ENCODE data around the gene SKIDA1. TPM values are rescaled to one million over a fixed set of nuclear protein-coding genes. Genes with fewer than 3 reads are reported as not detected.

SKIDA1 gene
- total RNA-seq, 1 donor from 2014 or later: 127 TPM

- TF ChIP-seq CTCF (IDR thresholded peaks at IDR 0.05): no peak
- TF ChIP-seq EZH2 (IDR thresholded peaks at IDR 0.05): no peak
- no peak for TF ChIP-seq EZH2phosphoT487 (IDR thresholded peaks at IDR 0.05)
- Histone ChIP-seq H3K9me3 (ENCODE audit: low read depth) (no peaks in the 10 kb centered on the region), H3K4me3 (no peak overlapping the region), H3K4me1 (peaks cover 12% of the 10 kb centered on the region), H3K79me2 (ENCODE audit: low read depth) (peaks cover 20% of the 10 kb centered on the region), H3K4me2 (no peak overlapping the region), H3K27me3 (no peaks in the 10 kb centered on the region), H3K36me3 (no peaks in the 10 kb centered on the region), H2AFZ (replicated peaks) (no peak overlapping the region), H3K9ac (no peak overlapping the region), H4K20me1 (ENCODE audit: low read depth) (no peaks in the 10 kb centered on the region), H3F3A (ENCODE audit: low read depth) (peaks cover 24% of the 10 kb centered on the region), H3K27ac (no peak overlapping the region)
- Mint-ChIP-seq H3K36me3 (peaks cover 6% of the 10 kb centered on the region), H3K27ac (no peak overlapping the region), H3K9me3 (peaks cover 2% of the 10 kb centered on the region), H3K27me3 (ENCODE audit: insufficient read depth, low read depth) (no peaks in the 10 kb centered on the region), H3K4me1 (peaks cover 33% of the 10 kb centered on the region), H3K4me3 (no peak overlapping the region)
- no peak for DNase-seq (ENCODE audit: low spot score)
These were observed 37.9 kb downstream of the SKIDA1 start for GRCh38 chr10:21487416-21488180.

GRCh38 chr10:21482821-21483220 is 42.7 kb downstream of the SKIDA1 start:
- no peaks in the 10 kb centered on the region for H3K79me2 ChIP-seq (ENCODE audit: low read depth)
- no peaks in the 10 kb centered on the region for H4K20me1 ChIP-seq (ENCODE audit: low read depth)
- DNase-seq (ENCODE audit: low spot score): no peak
- no peaks in the 10 kb centered on the region for H3K36me3 ChIP-seq
- no peak overlapping the region for H3K4me3 ChIP-seq
- H3F3A ChIP-seq (ENCODE audit: low read depth): no peaks in the 10 kb centered on the region
- Mint-ChIP-seq H3K27me3 (ENCODE audit: insufficient read depth, low read depth) (peaks cover 2% of the 10 kb centered on the region), H3K36me3 (peaks cover 5% of the 10 kb centered on the region), H3K4me1 (peaks cover 12% of the 10 kb centered on the region), H3K4me3 (no peak overlapping the region), H3K9me3 (peaks cover 6% of the 10 kb centered on the region), H3K27ac (no peak overlapping the region)
- H2AFZ ChIP-seq (replicated peaks): no peak overlapping the region
- no peaks in the 10 kb centered on the region for H3K4me1 ChIP-seq
- H3K9ac ChIP-seq: no peak overlapping the region
- TF ChIP-seq CTCF (IDR thresholded peaks at IDR 0.05): no peak
- TF ChIP-seq EZH2 (IDR thresholded peaks at IDR 0.05): no peak
- TF ChIP-seq EZH2phosphoT487 (IDR thresholded peaks at IDR 0.05): no peak
- H3K27ac ChIP-seq: no peak overlapping the region
- no peaks in the 10 kb centered on the region for H3K27me3 ChIP-seq
- no peak overlapping the region for H3K4me2 ChIP-seq
- H3K9me3 ChIP-seq (ENCODE audit: low read depth): no peaks in the 10 kb centered on the region

- no peak overlapping the region for H3K4me3 Mint-ChIP-seq
- no peak overlapping the region for H3K27ac Mint-ChIP-seq
- Histone ChIP-seq H2AFZ (replicated peaks) (no peak overlapping the region), H3K4me3 (no peak overlapping the region), H3K9ac (no peak overlapping the region), H3K36me3 (no peaks in the 10 kb centered on the region), H4K20me1 (ENCODE audit: low read depth) (no peaks in the 10 kb centered on the region), H3K4me2 (no peak overlapping the region), H3K9me3 (ENCODE audit: low read depth) (no peaks in the 10 kb centered on the region), H3K27me3 (no peaks in the 10 kb centered on the region), H3K79me2 (ENCODE audit: low read depth) (no peaks in the 10 kb centered on the region), H3K27ac (no peak overlapping the region), H3K4me1 (no peaks in the 10 kb centered on the region), H3F3A (ENCODE audit: low read depth) (no peaks in the 10 kb centered on the region)
- H3K36me3 Mint-ChIP-seq: no peaks in the 10 kb centered on the region
- H3K4me1 Mint-ChIP-seq: peaks cover 11% of the 10 kb centered on the region
- no peak for TF ChIP-seq EZH2 (IDR thresholded peaks at IDR 0.05)
- TF ChIP-seq EZH2phosphoT487 (IDR thresholded peaks at IDR 0.05): no peak
- TF ChIP-seq CTCF (IDR thresholded peaks at IDR 0.05): no peak
- H3K27me3 Mint-ChIP-seq (ENCODE audit: insufficient read depth, low read depth): peaks cover 2% of the 10 kb centered on the region
- H3K9me3 Mint-ChIP-seq: peaks cover 6% of the 10 kb centered on the region
- DNase-seq (ENCODE audit: low spot score): no peak
These were observed 44.1 kb downstream of the SKIDA1 start for GRCh38 chr10:21481407-21481806.

All from neural progenitor cell (in vitro differentiated cells).